Thyroid gland (tissue), 4 donors: ENCODE data around the gene FZD4.

Experiments used
- POLR2A ChIP-seq, 2 donors: fragments of 450-650 bp; IDR thresholded peaks; one replicate each; pipeline ENCODE4 v1.6.1; 2017; ENCODE audit warnings: antibody characterized with exemption in 2 of 2, mild to moderate bottlenecking in 2 of 2, moderate library complexity in 1 of 2
- TF ChIP-seq, protein P1 (sequence below), 6 experiments: fragments of 200-600 bp in 3 of 6; fragments of 450-650 bp in 3 of 6; sonication (generic) in 3 of 6; IDR thresholded peaks; one replicate each; pipeline ENCODE4 v1.5.1; 2016 to 2019; ENCODE audit warnings: antibody characterized with exemption in 6 of 6, mild to moderate bottlenecking in 2 of 6, inconsistent platforms in 1 of 6, moderate library complexity in 1 of 6

DNA sequence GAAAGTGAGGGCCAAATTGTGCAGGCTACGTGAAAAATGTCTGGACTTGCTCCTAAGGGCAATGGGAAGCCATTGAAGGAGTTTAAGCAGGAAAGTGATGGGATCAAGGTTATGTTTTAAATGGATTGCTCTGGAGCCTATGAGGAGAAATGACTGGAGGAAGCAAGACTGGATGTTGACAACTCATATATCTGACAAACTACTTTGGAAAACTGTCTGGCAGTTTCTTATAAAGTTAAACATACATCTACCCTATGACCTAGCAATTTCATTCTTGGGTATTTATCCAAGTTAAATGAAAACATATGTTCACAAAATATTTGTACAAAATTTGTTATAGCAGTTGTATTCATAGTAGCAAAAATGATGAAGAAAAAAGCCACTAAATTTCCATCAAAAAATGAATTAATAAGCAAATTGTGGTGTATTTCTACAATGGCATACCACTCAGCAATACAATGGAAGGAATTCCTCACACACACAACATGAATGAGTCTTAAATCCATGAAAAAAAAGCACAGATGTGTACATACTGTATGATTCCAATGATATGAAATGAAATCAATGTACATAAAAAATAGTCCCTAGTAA, 24.1 kb downstream of the FZD4 start:
- TF ChIP-seq, protein P1, sequence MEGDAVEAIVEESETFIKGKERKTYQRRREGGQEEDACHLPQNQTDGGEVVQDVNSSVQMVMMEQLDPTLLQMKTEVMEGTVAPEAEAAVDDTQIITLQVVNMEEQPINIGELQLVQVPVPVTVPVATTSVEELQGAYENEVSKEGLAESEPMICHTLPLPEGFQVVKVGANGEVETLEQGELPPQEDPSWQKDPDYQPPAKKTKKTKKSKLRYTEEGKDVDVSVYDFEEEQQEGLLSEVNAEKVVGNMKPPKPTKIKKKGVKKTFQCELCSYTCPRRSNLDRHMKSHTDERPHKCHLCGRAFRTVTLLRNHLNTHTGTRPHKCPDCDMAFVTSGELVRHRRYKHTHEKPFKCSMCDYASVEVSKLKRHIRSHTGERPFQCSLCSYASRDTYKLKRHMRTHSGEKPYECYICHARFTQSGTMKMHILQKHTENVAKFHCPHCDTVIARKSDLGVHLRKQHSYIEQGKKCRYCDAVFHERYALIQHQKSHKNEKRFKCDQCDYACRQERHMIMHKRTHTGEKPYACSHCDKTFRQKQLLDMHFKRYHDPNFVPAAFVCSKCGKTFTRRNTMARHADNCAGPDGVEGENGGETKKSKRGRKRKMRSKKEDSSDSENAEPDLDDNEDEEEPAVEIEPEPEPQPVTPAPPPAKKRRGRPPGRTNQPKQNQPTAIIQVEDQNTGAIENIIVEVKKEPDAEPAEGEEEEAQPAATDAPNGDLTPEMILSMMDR (IDR thresholded peaks at IDR 0.05): no peak
- TF ChIP-seq POLR2A (IDR thresholded peaks at IDR 0.05): no peak
